Uterus (tissue), 2 donors: ENCODE results near the gene SEPTIN7.

Experiments used
- CTCF ChIP-seq, 4 experiments: fragments of 200-600 bp in 2 of 4; fragments of 450-650 bp in 2 of 4; sonication (generic) in 2 of 4; IDR thresholded peaks; one replicate each; pipeline ENCODE4 v1.5.1; 2016 to 2019; ENCODE audit warnings: antibody characterized with exemption in 4 of 4, mild to moderate bottlenecking in 2 of 4, moderate library complexity in 1 of 4
- POLR2A ChIP-seq, 2 donors: fragments of 450-650 bp; IDR thresholded peaks; one replicate each; pipeline ENCODE4 v1.6.1; 2016; ENCODE audit warnings: antibody characterized with exemption in 2 of 2, mild to moderate bottlenecking in 1 of 2, moderate library complexity in 1 of 2

GRCh38 chr7:35777121-35777520 is 23.7 kb upstream of the SEPTIN7 start:
- TF ChIP-seq CTCF (IDR thresholded peaks at IDR 0.05) (no peak), POLR2A (IDR thresholded peaks at IDR 0.05) (no peak)
